CD4-positive, alpha-beta T cell treated with Interferon gamma for 1 hour (primary cell): Measurements from ENCODE around the gene VWC2L.

Source experiments
- DNase-seq: peaks from one replicate; pipeline ENCODE4 v3.0.0-alpha.2; 2020

The VWC2L gene

DNA sequence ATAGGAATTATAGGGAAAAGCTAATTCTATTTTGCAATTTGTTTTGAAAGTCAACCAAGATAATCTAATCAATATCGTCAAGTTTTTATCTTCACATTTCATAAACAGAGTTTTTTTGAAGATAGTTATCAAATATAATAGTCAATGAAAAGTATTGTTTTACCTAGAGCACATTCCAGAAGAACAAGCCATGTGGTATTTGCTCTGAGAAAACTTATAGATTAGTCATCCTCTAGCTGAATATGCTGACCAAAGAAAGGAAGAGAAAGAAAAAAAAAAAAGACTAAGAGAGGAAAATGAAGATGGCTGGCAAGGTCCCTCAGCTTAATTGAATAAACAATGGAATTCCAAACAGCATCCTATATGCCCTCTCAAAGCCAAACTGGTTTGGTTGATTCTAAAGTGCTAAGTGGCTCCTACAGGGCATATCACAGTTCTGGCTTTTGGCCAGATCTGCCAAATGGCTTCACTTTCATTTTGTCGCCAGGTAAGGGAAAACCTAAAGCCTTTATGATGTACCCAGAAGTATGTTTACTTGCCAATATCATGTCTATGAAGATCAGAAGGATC is 132.6 kb downstream of the VWC2L start:
- DNase-seq: no peak

DNA sequence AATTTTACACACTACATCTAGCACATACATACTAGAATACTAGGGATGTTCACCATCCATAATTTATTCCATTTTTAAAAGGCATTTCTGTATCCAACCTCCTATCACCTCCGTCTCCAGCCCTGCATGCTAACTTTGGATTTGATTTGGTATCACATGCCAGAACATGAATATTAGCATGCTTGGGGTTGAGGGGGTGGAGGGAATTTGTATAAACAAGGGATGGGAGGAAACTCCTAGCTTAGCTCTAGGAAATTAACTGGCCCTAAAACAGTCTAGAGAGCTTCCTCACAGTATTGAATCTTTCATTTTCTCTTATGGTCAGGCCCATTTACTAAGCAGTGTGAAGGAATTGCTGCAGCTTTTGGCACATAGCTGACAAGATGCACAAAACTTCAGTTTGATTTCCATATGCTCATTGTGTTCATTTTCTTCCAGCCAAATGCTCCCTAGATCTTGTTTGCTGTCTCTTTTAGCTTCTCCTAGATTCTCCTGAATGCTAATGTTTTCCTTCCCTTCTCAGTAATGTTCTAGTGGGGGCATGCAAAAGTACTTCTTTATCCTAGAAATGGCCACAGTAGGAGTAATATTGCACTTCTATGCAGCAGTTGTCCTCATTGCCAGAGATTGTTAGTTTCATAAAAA is 135.2 kb downstream of the VWC2L start:
- no peak for DNase-seq

DNA sequence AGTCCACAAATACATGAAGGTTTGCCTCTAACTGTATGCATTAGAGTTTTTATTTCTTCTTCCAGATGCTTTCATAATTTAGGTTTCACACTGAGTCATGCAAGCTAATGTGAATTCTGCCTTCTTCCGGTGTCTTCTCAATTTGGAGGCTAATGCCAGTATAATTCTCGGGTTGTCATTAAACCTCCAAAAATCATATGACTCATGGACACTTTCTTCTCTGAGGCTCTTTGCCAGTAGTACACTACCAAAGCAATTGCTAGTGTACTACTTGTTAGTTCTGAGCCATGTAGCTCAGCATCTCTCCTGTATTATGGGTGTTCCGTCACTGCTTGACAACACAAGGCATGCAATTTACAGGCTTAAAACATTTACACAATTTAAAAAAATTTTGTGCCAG is 137.1 kb downstream of the VWC2L start:
- DNase-seq: no peak

DNA sequence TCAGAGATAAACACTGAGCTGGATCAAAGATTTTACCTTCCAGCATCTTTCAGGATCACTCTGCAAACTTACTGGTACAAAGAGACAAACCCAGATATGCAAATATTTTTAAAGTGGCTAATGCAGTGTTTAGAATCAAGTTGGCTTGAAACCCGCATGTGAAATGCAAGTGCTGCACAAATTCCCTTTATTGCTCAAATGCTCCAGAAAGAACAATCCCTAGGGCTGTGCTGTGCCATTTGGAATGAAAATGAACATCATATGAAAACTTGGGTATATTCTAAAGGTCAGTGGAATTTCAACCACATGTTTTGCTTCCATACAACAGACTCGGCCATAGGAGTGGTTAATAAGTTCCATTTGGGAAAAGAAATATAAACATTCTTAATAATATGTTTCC is 139.1 kb downstream of the VWC2L start:
- no peak for DNase-seq

DNA sequence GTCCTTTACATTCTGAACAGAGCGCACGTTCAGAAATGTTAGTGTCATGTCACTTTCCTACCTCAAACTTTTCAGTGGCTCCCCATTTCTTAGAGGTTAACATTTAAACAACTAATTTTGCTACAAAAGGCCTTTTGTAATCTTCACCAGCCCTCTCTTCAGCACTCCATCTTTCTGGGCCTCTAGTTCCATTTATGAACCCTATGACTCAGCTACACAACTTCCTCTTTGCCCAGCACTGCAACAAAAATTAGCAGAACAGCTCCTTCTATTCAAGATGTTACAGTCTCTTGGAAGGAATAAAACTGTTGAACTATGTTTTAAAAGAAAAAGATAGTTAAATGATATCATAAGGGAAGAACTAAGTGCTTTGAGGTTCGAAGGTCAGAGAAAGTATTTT is 139.9 kb downstream of the VWC2L start:
- DNase-seq: no peak

DNA sequence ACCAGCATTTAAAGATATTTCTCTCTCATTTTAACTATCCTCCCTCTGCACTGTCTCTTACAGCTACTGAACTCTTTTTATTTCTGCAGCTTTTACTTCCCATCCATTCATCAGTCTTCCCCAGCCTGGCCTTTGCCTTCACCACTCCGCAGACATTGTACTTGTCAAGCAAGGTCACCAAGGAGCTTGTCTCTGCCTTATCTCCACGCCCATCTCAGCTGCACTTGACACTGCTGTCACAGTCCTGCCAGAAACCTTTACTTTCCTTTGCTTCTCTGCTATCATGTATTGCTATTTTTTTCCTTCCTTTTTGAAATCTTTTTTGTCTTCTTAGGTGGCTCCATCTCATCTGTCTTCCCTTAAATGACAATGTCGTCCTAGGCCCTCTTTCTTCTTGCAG is 147.0 kb downstream of the VWC2L start:
- no peak for DNase-seq

DNA sequence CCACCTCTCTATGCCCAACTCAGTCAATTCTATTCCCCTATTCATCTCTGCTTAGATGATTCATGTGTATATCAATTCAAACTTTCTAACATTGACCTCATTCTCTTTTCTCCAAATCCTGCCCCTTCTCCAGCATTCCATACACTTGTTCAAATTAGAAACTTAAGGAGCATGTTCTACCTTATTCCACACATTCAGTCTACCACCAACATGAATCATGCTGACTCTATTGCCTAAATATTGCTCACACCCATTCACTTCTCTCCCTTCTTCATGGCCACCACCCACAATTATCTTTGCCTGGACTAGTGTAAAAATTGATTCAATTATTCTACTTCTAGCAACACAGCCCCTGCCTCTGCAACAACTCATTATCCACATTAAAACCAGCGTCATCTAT is 147.5 kb downstream of the VWC2L start:
- no peak for DNase-seq

DNA sequence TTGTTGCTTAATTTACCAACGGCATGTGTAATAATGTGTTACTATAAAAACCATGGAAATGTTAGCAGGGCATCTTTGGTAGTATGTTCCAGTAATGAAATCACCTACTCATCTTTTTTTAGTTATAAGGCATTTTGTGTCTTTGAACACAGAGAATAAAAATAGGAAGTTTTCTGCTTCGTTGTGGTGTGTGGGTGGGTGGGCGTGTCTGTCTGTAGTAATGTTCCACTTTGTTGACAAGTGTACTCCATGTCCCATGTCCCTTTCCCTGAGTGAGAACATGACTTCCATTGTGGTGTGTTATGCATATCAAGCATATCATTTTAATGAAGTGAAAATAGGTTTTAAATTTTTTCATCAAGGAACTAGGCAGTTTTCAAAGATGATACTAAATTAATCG is 149.3 kb downstream of the VWC2L start:
- DNase-seq: no peak

DNA sequence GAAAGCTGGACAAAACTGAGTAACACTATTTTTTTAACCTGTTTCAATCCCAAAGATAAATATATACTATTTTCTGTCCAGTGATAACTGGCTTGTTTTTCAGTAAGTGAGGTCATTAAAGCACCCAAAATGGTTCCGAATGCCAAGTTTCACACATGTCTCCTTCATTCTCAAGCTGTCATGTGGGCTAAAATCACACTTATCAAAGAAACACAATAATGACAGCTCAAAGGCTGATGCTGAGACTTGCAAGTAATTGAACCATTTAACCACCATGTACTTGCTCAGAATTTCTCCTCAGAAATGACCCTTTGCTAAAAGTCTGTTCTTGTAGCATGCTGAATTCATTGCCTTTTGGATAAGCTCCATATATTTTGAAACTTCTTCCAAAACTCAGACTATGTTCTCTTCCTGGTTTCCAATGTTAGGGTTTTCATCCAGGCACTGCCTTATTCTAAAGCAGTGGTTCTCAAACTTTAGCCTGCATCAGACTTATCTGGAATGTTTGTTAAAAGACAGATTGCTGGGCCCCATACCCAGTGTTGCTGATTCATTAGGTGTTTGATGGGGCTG is 149.8 kb downstream of the VWC2L start:
- no peak for DNase-seq

DNA sequence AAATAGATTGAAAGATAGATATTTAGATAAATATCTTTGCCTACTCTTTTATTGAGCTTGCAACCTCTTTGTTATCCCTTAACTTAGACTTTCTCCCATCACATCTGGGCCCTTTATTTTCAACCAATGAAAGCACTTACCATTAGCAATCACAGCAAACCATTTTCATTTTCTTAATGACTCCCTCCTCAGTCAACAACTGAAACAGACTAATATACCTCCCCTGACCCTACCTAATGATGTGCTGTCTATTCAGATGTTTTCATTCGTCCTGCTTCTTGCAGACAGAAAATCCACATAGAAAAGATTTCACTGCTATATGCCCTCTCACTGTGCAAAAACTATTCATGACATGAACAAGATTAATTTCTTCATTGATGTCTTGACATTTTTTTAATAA is 154.4 kb downstream of the VWC2L start:
- no peak for DNase-seq

DNA sequence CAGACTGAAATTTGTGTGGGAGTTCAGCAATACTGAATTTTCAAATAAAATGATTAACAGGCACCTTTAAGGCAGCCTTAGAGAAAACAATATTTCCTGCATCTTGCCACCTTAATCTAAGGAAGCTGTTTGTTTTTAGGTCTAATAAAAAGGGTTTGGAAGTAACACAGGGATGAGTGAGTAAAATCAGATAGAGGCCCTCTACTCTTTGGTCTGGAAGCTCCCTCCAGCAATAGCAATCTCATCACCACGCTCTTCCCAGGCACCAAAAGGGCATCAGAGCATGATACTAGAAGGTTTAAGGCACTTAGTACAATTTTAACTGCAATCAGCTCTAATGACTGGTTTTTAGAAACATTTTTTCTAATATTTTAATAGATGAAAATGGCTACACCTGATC is 155.6 kb downstream of the VWC2L start:
- no peak for DNase-seq

DNA sequence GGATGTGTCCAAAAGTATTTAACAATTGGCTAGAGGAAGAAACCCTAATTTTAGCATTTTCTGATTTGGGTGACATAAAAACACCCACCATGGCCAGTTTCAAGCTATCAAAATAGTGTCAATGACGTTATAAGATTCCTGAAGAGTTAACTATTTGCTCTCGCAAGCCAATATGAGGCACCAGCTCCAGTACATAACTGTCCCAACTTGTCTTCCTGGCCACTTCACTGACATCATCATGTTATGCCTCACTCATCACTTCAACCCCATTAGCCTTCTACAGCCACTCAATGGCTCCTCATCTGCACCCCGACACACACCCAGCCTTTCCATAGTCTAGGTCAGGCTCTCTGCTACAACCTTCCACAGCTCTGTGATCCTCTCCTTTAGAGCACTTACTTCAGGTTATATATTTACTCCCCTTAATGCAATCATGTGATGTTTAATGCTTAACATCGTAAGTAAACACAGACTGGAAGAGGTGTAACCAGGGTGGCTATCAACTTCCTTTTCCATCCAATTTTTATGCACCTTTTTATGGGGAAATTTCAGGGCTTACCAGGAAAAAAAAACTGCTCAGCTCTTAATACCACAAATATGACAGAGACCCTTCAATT is 158.7 kb downstream of the VWC2L start:
- no peak for DNase-seq

DNA sequence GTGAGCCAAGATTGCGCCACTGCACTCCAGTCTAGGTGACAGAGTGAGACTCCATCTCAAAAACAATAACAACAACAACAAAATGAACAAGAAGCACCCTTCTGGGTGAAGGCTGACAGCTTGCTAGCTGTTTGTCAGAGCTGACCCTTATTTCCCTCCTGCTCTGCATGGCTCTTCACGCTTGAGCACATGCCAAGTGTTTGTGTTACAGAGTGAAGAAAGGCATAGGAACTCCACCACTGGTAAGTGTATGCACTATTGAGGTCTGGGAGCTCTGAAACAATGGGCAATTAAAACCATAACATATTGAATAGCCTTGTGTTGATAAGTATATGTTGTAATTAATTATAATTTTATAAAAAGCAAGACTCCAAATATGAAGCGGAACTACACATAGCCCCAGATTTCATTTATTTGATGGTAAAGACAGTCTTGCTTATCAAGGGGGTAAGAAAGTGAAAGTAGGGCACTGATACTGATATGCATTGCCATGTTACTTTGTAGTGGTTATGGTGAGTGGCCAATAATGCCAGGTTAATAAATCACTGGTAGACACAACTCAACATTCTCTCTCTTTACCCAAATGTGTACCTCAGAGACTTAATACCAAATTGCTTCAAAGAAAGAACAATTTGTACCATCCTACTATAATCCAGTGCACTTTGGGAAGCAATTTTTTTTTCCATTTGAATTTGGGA is 163.4 kb downstream of the VWC2L start:
- DNase-seq: no peak

DNA sequence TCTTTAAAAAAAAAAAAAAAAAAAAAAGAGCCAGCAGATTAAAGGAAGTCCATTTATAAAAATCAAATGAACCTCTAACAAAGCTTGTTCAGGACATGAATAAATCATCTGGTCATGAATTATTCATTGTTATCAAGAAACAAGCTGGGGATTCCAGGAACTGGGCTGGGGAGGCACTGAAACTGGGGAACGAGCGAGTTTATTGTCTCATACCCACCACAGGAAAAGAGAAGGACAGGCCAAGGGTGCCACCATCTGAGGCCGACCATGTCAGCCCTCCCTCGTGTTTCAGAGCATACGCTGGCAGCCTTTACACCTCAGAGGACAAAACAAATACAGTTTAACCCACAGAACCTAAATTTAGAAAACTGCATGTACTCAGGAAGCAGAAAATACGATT is 164.2 kb downstream of the VWC2L start:
- DNase-seq: no peak

DNA sequence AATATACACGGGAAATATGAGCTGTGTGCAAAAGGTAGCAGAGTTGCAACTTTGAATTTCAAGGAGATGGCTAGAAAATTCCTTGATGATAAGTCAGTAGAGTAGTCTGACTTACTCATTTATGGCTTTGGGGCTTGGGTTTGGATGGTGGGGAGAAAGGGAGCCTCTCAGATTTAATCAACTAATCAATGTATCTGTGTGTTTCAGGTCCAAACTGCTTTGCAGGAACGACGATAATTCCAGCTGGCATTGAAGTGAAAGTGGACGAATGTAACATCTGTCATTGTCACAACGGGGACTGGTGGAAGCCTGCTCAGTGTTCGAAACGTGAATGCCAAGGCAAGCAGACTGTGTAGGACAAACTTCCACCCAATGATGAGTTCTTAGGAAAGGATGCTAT is 164.6 kb downstream of the VWC2L start:
- DNase-seq: no peak

DNA sequence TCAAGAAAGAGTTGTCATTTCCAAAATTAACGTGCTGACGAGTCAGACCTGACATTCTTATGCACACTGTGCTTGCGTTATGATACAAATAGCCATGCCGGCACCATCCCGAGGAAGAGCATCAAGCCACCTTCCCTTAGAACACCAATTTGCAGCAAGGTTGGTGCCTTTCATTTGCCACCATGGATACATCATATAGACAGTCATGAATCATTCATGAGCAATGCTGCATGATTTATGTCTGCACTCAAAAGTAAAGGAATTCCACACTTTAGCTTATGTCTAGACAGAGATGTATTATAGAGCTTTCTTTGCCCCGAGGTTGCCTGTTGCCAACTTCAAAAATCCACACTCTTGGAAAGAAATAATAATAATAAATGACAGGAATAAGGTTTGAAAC is 166.9 kb downstream of the VWC2L start:
- no peak for DNase-seq

DNA sequence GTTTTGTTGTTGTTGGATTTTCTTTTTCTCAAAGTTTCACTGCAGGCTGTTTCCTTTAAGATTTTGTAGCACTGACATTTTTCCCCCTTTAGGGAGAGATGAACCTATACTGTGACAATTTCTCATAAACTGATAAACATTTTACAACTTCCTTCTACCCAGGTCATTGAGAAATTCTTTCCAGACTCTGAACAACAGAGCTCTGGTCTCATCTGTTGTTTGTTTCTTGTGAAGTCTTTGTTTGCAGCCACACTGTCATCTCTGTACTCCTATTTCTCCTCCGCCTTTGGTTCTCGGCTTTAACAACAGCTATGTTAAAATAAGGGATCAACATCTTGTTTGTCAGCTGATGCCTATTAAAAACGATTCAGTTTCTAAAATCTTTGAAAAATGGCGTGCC is 167.6 kb downstream of the VWC2L start:
- DNase-seq: no peak

DNA sequence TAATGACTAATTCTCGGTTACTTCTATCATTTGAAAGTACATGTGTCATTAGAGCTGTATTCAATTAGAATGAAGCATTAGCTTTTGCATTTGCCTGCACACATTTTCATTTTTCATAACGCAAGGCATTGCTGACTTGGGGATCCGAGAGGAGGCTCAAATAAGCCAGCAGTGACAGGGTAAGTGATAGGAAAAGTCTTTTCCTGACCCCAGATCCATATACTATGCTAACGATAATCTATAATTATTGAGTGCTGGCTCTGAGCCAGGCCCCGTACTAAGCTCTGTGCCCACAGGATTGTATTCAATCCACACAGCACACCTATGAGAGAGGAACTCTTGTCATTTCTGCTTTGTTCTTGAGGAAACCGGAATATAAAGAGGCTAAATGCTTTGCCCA is 168.2 kb downstream of the VWC2L start:
- no peak for DNase-seq

DNA sequence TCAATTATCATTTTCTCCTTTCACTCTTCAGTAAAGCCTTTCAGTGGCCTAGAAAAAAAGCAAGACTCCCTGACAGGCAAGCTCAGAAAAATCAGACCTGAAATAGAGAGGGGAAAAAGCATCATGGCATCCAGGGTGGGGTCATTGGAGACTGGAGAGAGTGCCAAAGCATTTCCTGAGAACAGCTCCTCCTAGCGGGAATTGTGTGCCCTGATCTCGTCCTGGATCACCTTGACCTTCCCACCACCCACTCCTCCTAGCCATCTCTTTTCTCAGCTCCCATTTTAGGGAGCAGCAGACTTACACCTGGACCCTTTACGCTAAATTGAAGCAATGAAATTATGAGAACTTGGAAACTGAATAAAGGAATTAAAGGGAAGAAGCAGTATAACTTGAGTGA is 176.6 kb downstream of the VWC2L start:
- DNase-seq: no peak

DNA sequence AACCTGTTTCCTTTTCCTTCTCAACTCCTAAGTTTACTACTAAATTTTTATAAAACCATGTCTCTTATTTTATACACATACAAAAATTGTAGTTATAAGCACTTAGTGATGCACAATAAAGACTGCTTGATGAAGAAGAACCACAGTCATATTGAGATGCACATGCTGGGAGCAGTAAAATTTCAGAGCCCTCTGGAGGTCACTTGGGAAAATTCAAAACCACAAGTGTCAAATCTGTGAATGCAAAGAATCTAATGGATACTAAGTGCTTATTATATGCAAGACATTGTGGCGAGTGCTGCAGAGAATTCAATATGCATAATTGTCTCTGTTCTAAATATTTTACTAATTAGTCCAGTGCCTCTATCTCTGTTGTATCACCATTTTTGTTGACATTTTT is 180.5 kb downstream of the VWC2L start:
- DNase-seq: no peak

DNA sequence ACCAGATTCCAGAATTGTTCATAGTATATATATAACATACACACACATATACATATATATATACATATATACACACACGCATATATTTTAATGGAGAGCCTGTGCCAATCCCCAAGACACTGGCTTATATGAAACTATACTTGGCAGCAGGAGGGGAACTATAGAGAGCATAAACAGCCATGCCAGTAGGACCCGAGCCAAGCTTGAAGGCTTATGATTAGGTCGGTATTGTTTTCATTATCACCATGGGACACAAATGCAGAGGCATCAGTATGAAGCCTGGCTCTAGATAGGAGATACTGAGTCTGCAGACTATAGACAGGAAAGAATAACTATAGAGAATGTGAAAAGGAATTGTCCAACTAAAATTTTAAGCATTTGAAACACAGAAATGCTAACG is 181.2 kb downstream of the VWC2L start:
- DNase-seq: no peak

DNA sequence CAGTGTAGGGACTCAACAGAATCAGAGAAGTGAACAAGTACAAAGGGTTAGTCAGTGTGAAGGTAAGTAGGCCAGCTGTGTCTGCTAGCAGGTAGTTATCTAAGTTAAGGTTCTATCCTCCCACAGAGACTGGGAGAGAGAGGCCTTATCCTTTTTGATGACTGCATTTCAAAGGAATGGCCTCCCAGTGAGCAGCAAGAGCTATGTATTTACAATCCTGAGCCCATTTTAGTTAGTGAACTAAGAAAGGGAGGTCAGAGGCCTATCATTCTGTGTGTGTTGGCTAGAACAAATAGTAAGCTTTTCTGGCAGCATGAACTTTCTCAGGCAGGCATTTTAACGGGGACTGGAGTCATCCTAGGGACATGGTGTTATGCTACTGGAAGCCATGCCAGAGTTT is 182.9 kb downstream of the VWC2L start:
- DNase-seq: no peak

DNA sequence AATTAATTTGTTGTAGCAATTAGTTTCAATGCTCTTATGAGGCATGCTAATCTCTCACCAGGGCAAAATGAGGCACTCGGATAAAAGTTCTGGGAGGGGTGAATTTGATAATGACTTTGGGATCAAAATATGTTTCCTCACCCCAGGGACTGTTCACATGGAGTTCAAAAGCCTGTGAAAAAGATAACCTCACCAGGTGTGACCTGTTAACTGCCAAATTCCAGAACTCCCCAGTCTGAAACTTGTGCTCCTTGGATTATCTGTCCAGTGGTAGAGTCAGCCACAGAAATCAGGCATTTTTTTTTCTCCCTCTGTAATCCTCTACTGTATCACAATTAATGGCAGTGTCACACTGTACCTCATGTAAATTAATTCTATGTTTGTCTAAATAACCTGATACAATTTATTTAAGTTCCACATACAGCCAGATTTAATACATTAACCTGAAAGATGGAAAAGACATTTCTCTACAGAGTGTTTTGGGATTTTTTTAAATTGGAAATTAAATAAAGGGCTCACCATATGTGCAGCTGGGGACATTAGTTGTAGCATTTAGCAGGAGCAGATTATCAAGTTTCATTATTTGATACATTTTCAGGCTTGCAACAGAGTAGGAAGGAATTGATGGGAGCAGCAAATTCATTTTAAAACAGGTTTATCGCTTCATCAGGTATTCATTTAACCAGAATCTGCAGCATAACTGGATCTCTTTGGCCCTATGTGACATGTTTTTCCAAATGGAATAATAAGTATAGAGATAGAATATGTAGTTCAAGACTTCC is 191.2 kb downstream of the VWC2L start:
- no peak for DNase-seq
